B cell (primary cell): ENCODE data around the gene EMP2. TPM values are rescaled to one million over a fixed set of nuclear protein-coding genes. Genes with fewer than 3 reads are reported as not detected.

ENCODE experiments used
- ATAC-seq: fragments of 200-7000 bp; cut with Tn5 transposase; one replicate; pipeline ENCODE4 v1.10.0; 2021; ENCODE audit warnings: low read depth, mild to moderate bottlenecking, moderate number of reproducible peaks, moderate library complexity
- CTCF ChIA-PET: fragments of 350-600 bp; sonication (Branson Sonifier 250); formaldehyde crosslinking; loops from one replicate; lab custom pipeline; 2021; ENCODE audit warnings: antibody characterized with exemption, inconsistent platforms; lab: Charles Lee
- POLR2A ChIA-PET: fragments of 350-600 bp; sonication (Branson Sonifier 250); formaldehyde crosslinking; loops from one replicate; lab custom pipeline; 2021; ENCODE audit warnings: antibody characterized with exemption; lab: Charles Lee
- DNase-seq: peaks from one replicate; pipeline ENCODE4 v3.0.0; 2013
- H2AFZ ChIP-seq: 2 replicates; pipeline ENCODE4 v1.6.1; 2012; ENCODE audit warnings: mild to moderate bottlenecking, low read depth, low read length; ENCODE audit not compliant: insufficient read depth, poor library complexity, severe bottlenecking
- H3K27ac ChIP-seq, 2 donors: 1 replicate in 1 of 2; 2 replicates in 1 of 2; pipeline ENCODE4 v1.5.1; 2012 to 2013; ENCODE audit warnings: low read length in 2 of 2, mild to moderate bottlenecking in 2 of 2, moderate library complexity in 1 of 2
- H3K27me3 ChIP-seq, 4 experiments: fragments of 200-600 bp in 1 of 4; sonication (generic) in 1 of 4; replicated peaks in 1 of 4; 1 replicate in 2 of 4; 2 replicates in 2 of 4; pipeline versions ENCODE4 v1.6.1 to v1.7.0; 2013 to 2016; ENCODE audit warnings: low read length in 3 of 4, mild to moderate bottlenecking in 2 of 4, mixed read lengths in 1 of 4, moderate library complexity in 1 of 4; ENCODE audit not compliant: insufficient read depth in 4 of 4, control insufficient read depth in 3 of 4; ENCODE audit errors: control extremely low read depth in 1 of 4
- H3K36me3 ChIP-seq, 2 experiments: replicated peaks in 1 of 2; 1 replicate in 1 of 2; 2 replicates in 1 of 2; pipeline versions ENCODE4 v1.6.1 to v1.7.1; 2013; ENCODE audit warnings: low read length in 1 of 2; ENCODE audit not compliant: insufficient read depth in 2 of 2, control insufficient read depth in 1 of 2; ENCODE audit errors: control extremely low read depth in 1 of 2, extremely low read depth in 1 of 2
- H3K4me1 ChIP-seq, 2 donors: fragments of 200-600 bp in 1 of 2; sonication (generic) in 1 of 2; 1 replicate in 1 of 2; 2 replicates in 1 of 2; pipeline versions ENCODE4 v1.5.1 to v1.6.1; 2013 to 2017; ENCODE audit warnings: low read length in 2 of 2; ENCODE audit not compliant: control insufficient read depth in 2 of 2, insufficient read depth in 2 of 2
- H3K4me2 ChIP-seq: replicated peaks from 2 replicates; pipeline ENCODE3; 2012; ENCODE audit warnings: mild to moderate bottlenecking, low read depth, low read length; ENCODE audit not compliant: poor library complexity, severe bottlenecking
- H3K4me3 ChIP-seq, 5 experiments: fragments of 200-600 bp in 1 of 5; sonication (generic) in 1 of 5; 1 replicate in 3 of 5; 2 replicates in 2 of 5; pipeline versions ENCODE4 v1.5.1 to v1.7.0; 2011 to 2016; ENCODE audit warnings: low read length in 4 of 5, mild to moderate bottlenecking in 4 of 5, low read depth in 2 of 5, control low read depth in 1 of 5, moderate library complexity in 1 of 5; ENCODE audit not compliant: insufficient read depth in 1 of 5; ENCODE audit errors: control extremely low read depth in 1 of 5, extremely low read depth in 1 of 5
- H3K79me2 ChIP-seq: fragments of 200-600 bp; sonication (generic); one replicate; pipeline ENCODE4 v1.6.0; 2016; ENCODE audit warnings: low read length; ENCODE audit not compliant: control insufficient read depth, insufficient read depth
- H3K9ac ChIP-seq: fragments of 200-600 bp; sonication (generic); 2 replicates; pipeline ENCODE4 v1.6.1; 2017; ENCODE audit warnings: mild to moderate bottlenecking, low read length, moderate library complexity
- H3K9me3 ChIP-seq, 3 donors: one replicate each; pipeline versions ENCODE4 v1.6.1 to v1.7.1; 2013; ENCODE audit warnings: low read length in 2 of 3; ENCODE audit not compliant: control insufficient read depth in 2 of 3, insufficient read depth in 1 of 3; ENCODE audit errors: control extremely low read depth in 1 of 3
- H4K20me1 ChIP-seq: 2 replicates; pipeline ENCODE4 v1.6.0; 2012; ENCODE audit warnings: mild to moderate bottlenecking, low read length; ENCODE audit not compliant: insufficient read depth, control insufficient read depth, poor library complexity, severe bottlenecking
- H3K27ac Mint-ChIP-seq: one replicate; pipeline ENCODE4 v1.8.0; 2021; ENCODE audit warnings: mixed read lengths
- H3K27me3 Mint-ChIP-seq: one replicate; pipeline ENCODE4 v1.8.0; 2021; ENCODE audit warnings: mixed read lengths
- H3K4me1 Mint-ChIP-seq: one replicate; pipeline ENCODE4 v1.8.0; 2021; ENCODE audit warnings: mixed read lengths
- H3K4me3 Mint-ChIP-seq: one replicate; pipeline ENCODE4 v1.8.0; 2021; ENCODE audit warnings: mixed read lengths
- H3K9me3 Mint-ChIP-seq: one replicate; pipeline ENCODE4 v1.8.0; 2022; ENCODE audit warnings: mixed read lengths; ENCODE audit not compliant: insufficient read depth
- EZH2 ChIP-seq: IDR thresholded peaks from 2 replicates; pipeline ENCODE4 v1.6.1; 2012; ENCODE audit warnings: borderline replicate concordance, low read depth, mild to moderate bottlenecking, moderate library complexity, low read length; ENCODE audit not compliant: insufficient read depth, poor library complexity, severe bottlenecking
- WGBS: methylation state at CpG from one replicate; pipeline ENCODE4 v1.1.5; 2013; ENCODE audit warnings: missing lambda C conversion rate; ENCODE audit not compliant: insufficient coverage; 5-methylcytosine and 5-hydroxymethylcytosine counted together
- intact Hi-C: fragments of 100-400 bp; cut with micrococcal nuclease; formaldehyde crosslinking; loops from one replicate; pipeline ENCODE4 v1.10.0; 2022
- polyA plus RNA-seq: library from polyadenylated mRNA; depleted of rRNA; stranded (reverse); fragments of >200 nt; gene quantifications from 2 replicates; pipeline ENCODE4 v1.2.3, GENCODE V29; 2012
- total RNA-seq, 2 donors: library from RNA; stranded (reverse); fragments of 120-200 nt in 1 of 2; gene quantifications; 1 replicate in 1 of 2; 2 replicates in 1 of 2; pipeline versions ENCODE4 v1.2.3 to v1.2.4, GENCODE V29; 2013 to 2022
- TF ChIP-seq, protein P1 (sequence below): fragments of 200-600 bp; IDR thresholded peaks from one replicate; pipeline ENCODE4 v1.8.0; 2022; ENCODE audit warnings: antibody characterized with exemption, mild to moderate bottlenecking

The EMP2 gene
- total and polyA plus RNA-seq, 2 donors (not counting 1 experiment from before 2014, with no cell fraction given): 0.01 TPM; not detected in 1

DNA sequence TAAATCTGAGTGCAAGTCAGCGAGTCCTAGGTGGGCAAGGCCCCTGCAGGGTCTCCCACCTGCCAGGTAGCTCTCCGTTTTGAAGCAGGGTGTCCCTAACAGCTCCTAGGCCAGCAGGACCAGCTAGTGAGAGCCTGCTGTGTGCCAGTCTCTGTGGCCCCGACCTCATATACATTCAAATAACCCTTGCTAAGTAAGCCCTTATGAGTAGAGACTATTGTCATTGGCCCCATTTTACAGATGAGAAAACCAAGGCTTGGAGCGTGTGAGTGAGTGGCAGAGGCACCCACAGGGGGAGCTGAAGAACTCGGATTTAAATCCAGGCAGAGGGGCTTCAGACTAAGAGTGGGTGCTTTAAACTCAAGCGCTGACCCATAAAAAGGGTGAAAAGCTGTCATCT lies 39.7 kb upstream of the EMP2 start:
- peaks cover 0 to 8% (median 0%) of the 10 kb centered on the region in 3 donors for H3K9me3 ChIP-seq
- no peak overlapping the region for H2AFZ ChIP-seq
- Mint-ChIP-seq H3K9me3 (no peaks in the 10 kb centered on the region), H3K4me1 (peaks cover 8% of the 10 kb centered on the region), H3K27me3 (peaks cover 34% of the 10 kb centered on the region), H3K27ac (no peak overlapping the region), H3K4me3 (no peak overlapping the region)
- ATAC-seq (no peak), DNase-seq (no peak)
- intact Hi-C loops: no loop called here
- no peaks in the 10 kb centered on the region for H4K20me1 ChIP-seq
- POLR2A ChIA-PET: no interaction called here
- H3K4me1 ChIP-seq: peaks cover 9 to 12% of the 10 kb centered on the region in 2 donors
- CTCF ChIA-PET: no interaction called here
- H3K4me3 ChIP-seq: no peak overlapping the region
- H3K9ac ChIP-seq: no peak overlapping the region
- H3K36me3 ChIP-seq: no peaks in the 10 kb centered on the region
- TF ChIP-seq, protein P1, sequence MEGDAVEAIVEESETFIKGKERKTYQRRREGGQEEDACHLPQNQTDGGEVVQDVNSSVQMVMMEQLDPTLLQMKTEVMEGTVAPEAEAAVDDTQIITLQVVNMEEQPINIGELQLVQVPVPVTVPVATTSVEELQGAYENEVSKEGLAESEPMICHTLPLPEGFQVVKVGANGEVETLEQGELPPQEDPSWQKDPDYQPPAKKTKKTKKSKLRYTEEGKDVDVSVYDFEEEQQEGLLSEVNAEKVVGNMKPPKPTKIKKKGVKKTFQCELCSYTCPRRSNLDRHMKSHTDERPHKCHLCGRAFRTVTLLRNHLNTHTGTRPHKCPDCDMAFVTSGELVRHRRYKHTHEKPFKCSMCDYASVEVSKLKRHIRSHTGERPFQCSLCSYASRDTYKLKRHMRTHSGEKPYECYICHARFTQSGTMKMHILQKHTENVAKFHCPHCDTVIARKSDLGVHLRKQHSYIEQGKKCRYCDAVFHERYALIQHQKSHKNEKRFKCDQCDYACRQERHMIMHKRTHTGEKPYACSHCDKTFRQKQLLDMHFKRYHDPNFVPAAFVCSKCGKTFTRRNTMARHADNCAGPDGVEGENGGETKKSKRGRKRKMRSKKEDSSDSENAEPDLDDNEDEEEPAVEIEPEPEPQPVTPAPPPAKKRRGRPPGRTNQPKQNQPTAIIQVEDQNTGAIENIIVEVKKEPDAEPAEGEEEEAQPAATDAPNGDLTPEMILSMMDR: no peak
- TF ChIP-seq EZH2: no peak
- H3K27me3 ChIP-seq: peaks cover 0 to 18% (median 3%) of the 10 kb centered on the region in 4 experiments
- no peaks in the 10 kb centered on the region for H3K79me2 ChIP-seq
- peak overlapping the region; percentile 68 for H3K4me2 ChIP-seq
- no peak overlapping the region for H3K27ac ChIP-seq
- WGBS: 91% methylated on average over 5 of the region's 6 CpGs

DNA sequence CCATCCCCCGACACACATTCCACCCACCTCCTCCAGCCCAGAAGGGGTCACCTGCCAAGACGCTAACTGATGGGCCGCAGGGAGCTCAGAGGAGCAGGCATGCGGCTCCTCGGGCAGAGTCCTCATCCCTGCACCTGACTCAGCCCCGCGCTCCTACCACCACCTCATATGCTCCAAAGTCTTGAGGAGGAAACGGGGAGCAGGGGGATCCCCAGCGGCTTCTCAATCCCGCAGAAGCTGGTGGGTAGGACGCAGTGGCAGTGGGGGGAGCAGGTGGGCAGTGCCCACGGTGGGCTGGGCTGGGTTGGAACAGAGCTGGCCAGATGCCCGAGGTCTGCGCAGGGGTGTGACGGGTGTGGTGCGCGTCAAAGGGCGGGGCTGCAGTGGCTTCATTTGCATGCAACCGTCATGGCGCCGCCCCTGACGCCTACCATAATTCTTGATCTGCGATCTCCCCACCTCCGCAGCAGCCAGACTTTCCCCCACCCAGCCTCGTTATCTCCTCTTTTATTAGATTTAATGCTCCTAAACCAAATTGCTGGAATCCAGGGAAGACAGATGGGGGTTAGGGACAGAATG lies 39.0 kb upstream of the EMP2 start:
- peaks cover 0 to 18% (median 3%) of the 10 kb centered on the region in 4 experiments for H3K27me3 ChIP-seq
- ChIA-PET CTCF (no interaction called here), POLR2A (no interaction called here)
- peaks cover 8% of the 10 kb centered on the region for H3K4me1 Mint-ChIP-seq
- no peak for TF ChIP-seq EZH2
- TF ChIP-seq, protein P1: no peak
- no peak overlapping the region for H3K27ac Mint-ChIP-seq
- H3K27me3 Mint-ChIP-seq: peaks cover 29% of the 10 kb centered on the region
- peaks cover 9 to 19% of the 10 kb centered on the region in 2 donors for H3K4me1 ChIP-seq
- H3K9me3 Mint-ChIP-seq: no peaks in the 10 kb centered on the region
- DNase-seq (peak; percentile 19), ATAC-seq (peak; percentile 65)
- H3K4me3 ChIP-seq: peak overlapping the region in 3 of 5 experiments; percentile 19 to 33 (median 20)
- peak overlapping the region; percentile 33 for H2AFZ ChIP-seq
- H3K27ac ChIP-seq: no peak overlapping the region
- peak overlapping the region; percentile 19 for H3K9ac ChIP-seq
- 20% methylated on average over 15 of the region's 25 CpGs for WGBS
- intact Hi-C loops: no loop called here
- H3K79me2 ChIP-seq: no peaks in the 10 kb centered on the region
- H4K20me1 ChIP-seq: no peaks in the 10 kb centered on the region
- peak overlapping the region; percentile 62 for H3K4me3 Mint-ChIP-seq
- peaks cover 0 to 8% (median 0%) of the 10 kb centered on the region in 3 donors for H3K9me3 ChIP-seq
- peak overlapping the region; percentile 68 for H3K4me2 ChIP-seq
- no peaks in the 10 kb centered on the region for H3K36me3 ChIP-seq
